IMR-90 (cell line): Measurements from ENCODE around the gene PON2. TPM values are rescaled to one million over a fixed set of nuclear protein-coding genes. Genes with fewer than 3 reads are reported as not detected.

Experiments used
- ATAC-seq: fragments of 200-7000 bp; cut with Tn5 transposase; 2 replicates; pipeline ENCODE4 v1.9.1; 2020; ENCODE audit warnings: low read depth, mild to moderate bottlenecking, moderate library complexity
- BruUV-seq: library from RNA; stranded (reverse); fragments of 400-500 nt; replicated peaks from 2 replicates; lab custom pipeline; 2021; lab: Mats Ljungman, UMichigan
- CTCF ChIA-PET: fragments of 300-600 bp; formaldehyde crosslinking; extraction: SDS; loops from one replicate; lab custom pipeline; 2021; ENCODE audit warnings: antibody characterized with exemption; lab: Yijun Ruan, JAX
- POLR2A ChIA-PET: fragments of 300-600 bp; sonication (Branson Sonifier 250); formaldehyde crosslinking; loops from one replicate; lab custom pipeline; 2022; ENCODE audit warnings: antibody characterized with exemption; ENCODE audit not compliant: unreplicated experiment; lab: Charles Lee
- DNase-seq: peaks from one replicate; pipeline ENCODE4 v3.0.0; 2013
- H2AFZ ChIP-seq: replicated peaks from 2 replicates; pipeline ENCODE3; 2013; ENCODE audit warnings: low read length, mild to moderate bottlenecking; ENCODE audit not compliant: poor library complexity
- H2AK5ac ChIP-seq: 2 replicates; pipeline ENCODE4 v1.6.1; 2013; ENCODE audit warnings: low read depth, low read length, inconsistent platforms
- H2AK9ac ChIP-seq: replicated peaks from 2 replicates; pipeline ENCODE3; 2013; ENCODE audit warnings: mild to moderate bottlenecking, low read depth, low read length, moderate library complexity; ENCODE audit not compliant: poor library complexity
- H2BK120ac ChIP-seq: 2 replicates; pipeline ENCODE4 v1.6.1; 2013; ENCODE audit warnings: low read depth, low read length, inconsistent platforms
- H2BK15ac ChIP-seq: 3 replicates; pipeline ENCODE4 v1.6.1; 2013; ENCODE audit warnings: low read depth, low read length, inconsistent platforms
- H2BK20ac ChIP-seq: 2 replicates; pipeline ENCODE4 v1.6.1; 2013; ENCODE audit warnings: low read depth, mild to moderate bottlenecking, inconsistent platforms, low read length, moderate library complexity
- H2BK5ac ChIP-seq: 2 replicates; pipeline ENCODE4 v1.6.1; 2013; ENCODE audit warnings: mild to moderate bottlenecking, low read depth, low read length, inconsistent platforms; ENCODE audit not compliant: poor library complexity, severe bottlenecking
- H3K14ac ChIP-seq: replicated peaks from 2 replicates; pipeline ENCODE4 v1.6.1; 2013; ENCODE audit warnings: low read depth, low read length, inconsistent platforms
- H3K18ac ChIP-seq: 2 replicates; pipeline ENCODE4 v1.6.1; 2013; ENCODE audit warnings: low read depth, low read length, control low read depth
- H3K23ac ChIP-seq: 2 replicates; pipeline ENCODE4 v1.6.1; 2013; ENCODE audit warnings: low read depth, low read length, inconsistent platforms
- H3K27ac ChIP-seq: 2 replicates; pipeline ENCODE4 v1.5.1; 2013; ENCODE audit warnings: mild to moderate bottlenecking, control low read depth, low read length; ENCODE audit not compliant: insufficient read depth
- H3K27me3 ChIP-seq: 2 replicates; pipeline ENCODE4 v1.6.1; 2013; ENCODE audit warnings: low read length; ENCODE audit not compliant: control insufficient read depth, insufficient read depth
- H3K36me3 ChIP-seq: 2 replicates; pipeline ENCODE4 v1.6.1; 2013; ENCODE audit warnings: low read length, mixed read lengths; ENCODE audit not compliant: control insufficient read depth, insufficient read depth
- H3K4ac ChIP-seq: 2 replicates; pipeline ENCODE4 v1.6.1; 2013; ENCODE audit warnings: low read depth, low read length, inconsistent platforms
- H3K4me1 ChIP-seq: 2 replicates; pipeline ENCODE4 v1.6.1; 2013; ENCODE audit warnings: low read length, mixed read lengths; ENCODE audit not compliant: control insufficient read depth, insufficient read depth
- H3K4me2 ChIP-seq: 2 replicates; pipeline ENCODE4 v1.6.1; 2013; ENCODE audit warnings: low read depth, mild to moderate bottlenecking, control low read depth, low read length, moderate library complexity
- H3K4me3 ChIP-seq: 2 replicates; pipeline ENCODE4 v1.5.1; 2013; ENCODE audit warnings: low read depth, mild to moderate bottlenecking, control low read depth, low read length, moderate library complexity; ENCODE audit not compliant: insufficient read depth
- H3K56ac ChIP-seq: 2 replicates; pipeline ENCODE4 v1.6.1; 2013; ENCODE audit warnings: low read length, inconsistent platforms; ENCODE audit not compliant: insufficient read depth; ENCODE audit errors: extremely low read depth
- H3K79me1 ChIP-seq, 2 experiments: 2 replicates each; pipeline ENCODE4 v1.6.1; 2013; ENCODE audit warnings: low read length in 2 of 2, inconsistent platforms in 1 of 2, low read depth in 1 of 2
- H3K9ac ChIP-seq: 2 replicates; pipeline ENCODE4 v1.6.1; 2013; ENCODE audit warnings: low read depth, low read length, control low read depth
- H3K9me1 ChIP-seq: 2 replicates; pipeline ENCODE4 v1.6.1; 2013; ENCODE audit warnings: low read length, inconsistent platforms; ENCODE audit not compliant: insufficient read depth
- H3K9me3 ChIP-seq: 2 replicates; pipeline ENCODE4 v1.6.1; 2013; ENCODE audit warnings: low read length; ENCODE audit not compliant: control insufficient read depth, insufficient read depth
- H4K20me1 ChIP-seq: 2 replicates; pipeline ENCODE4 v1.6.1; 2013; ENCODE audit warnings: low read length, inconsistent platforms; ENCODE audit not compliant: insufficient read depth
- H4K5ac ChIP-seq: 2 replicates; pipeline ENCODE4 v1.6.1; 2013; ENCODE audit warnings: mild to moderate bottlenecking, low read depth, low read length, control low read depth
- H4K8ac ChIP-seq, 2 experiments: 2 replicates each; pipeline ENCODE4 v1.6.1; 2013; ENCODE audit warnings: low read depth in 2 of 2, low read length in 2 of 2, control low read depth in 1 of 2, inconsistent platforms in 1 of 2
- H4K91ac ChIP-seq: 2 replicates; pipeline ENCODE4 v1.6.1; 2013; ENCODE audit warnings: low read depth, low read length, inconsistent platforms; ENCODE audit not compliant: insufficient read depth
- BHLHE40 ChIP-seq: fragments of 150-350 bp; IDR thresholded peaks from 2 replicates; pipeline ENCODE4 v1.6.1; 2016; ENCODE audit warnings: mild to moderate bottlenecking, low read depth, low read length
- CEBPB ChIP-seq: IDR thresholded peaks from 2 replicates; pipeline ENCODE4 v1.6.1; 2012; ENCODE audit warnings: low read depth, low read length, improper control_type of control experiment
- CHD1 ChIP-seq: IDR thresholded peaks from 2 replicates; pipeline ENCODE4 v1.6.1; 2012; ENCODE audit warnings: low read depth, low read length, improper control_type of control experiment
- CTCF ChIP-seq: conservative IDR thresholded peaks from 2 replicates; pipeline ENCODE4 v1.5.1; 2012; ENCODE audit warnings: mild to moderate bottlenecking, low read depth, low read length, improper control_type of control experiment
- ELK1 ChIP-seq: fragments of 150-350 bp; IDR thresholded peaks from 2 replicates; pipeline ENCODE4 v1.6.1; 2016; ENCODE audit warnings: low read depth, mild to moderate bottlenecking, low read length, moderate library complexity, borderline replicate concordance
- FOS ChIP-seq: fragments of 150-350 bp; IDR thresholded peaks from 2 replicates; pipeline ENCODE4 v1.6.1; 2016; ENCODE audit warnings: low read depth, low read length
- MAFK ChIP-seq: IDR thresholded peaks from 2 replicates; pipeline ENCODE4 v1.6.1; 2012; ENCODE audit warnings: low read depth, low read length, improper control_type of control experiment
- MAZ ChIP-seq: IDR thresholded peaks from 2 replicates; pipeline ENCODE4 v1.6.1; 2012; ENCODE audit warnings: low read depth, mild to moderate bottlenecking, low read length, improper control_type of control experiment, moderate library complexity, borderline replicate concordance
- MXI1 ChIP-seq: IDR thresholded peaks from 2 replicates; pipeline ENCODE4 v1.6.1; 2012; ENCODE audit warnings: low read depth, mild to moderate bottlenecking, low read length, moderate library complexity, borderline replicate concordance
- NFE2L2 ChIP-seq: fragments of 150-350 bp; IDR thresholded peaks from 2 replicates; pipeline ENCODE4 v1.6.1; 2016; ENCODE audit warnings: low read depth, mild to moderate bottlenecking, low read length
- POLR2A ChIP-seq: IDR thresholded peaks from 2 replicates; pipeline ENCODE4 v1.6.1; 2012; ENCODE audit warnings: mild to moderate bottlenecking, low read depth, low read length
- RCOR1 ChIP-seq: IDR thresholded peaks from 2 replicates; pipeline ENCODE4 v1.6.1; 2012; ENCODE audit warnings: mild to moderate bottlenecking, low read length, improper control_type of control experiment; ENCODE audit not compliant: insufficient replicate concordance
- RFX5 ChIP-seq: IDR thresholded peaks from 2 replicates; pipeline ENCODE4 v1.8.0; 2012; ENCODE audit warnings: low read depth, mild to moderate bottlenecking, low read length, moderate library complexity
- SMC3 ChIP-seq: fragments of 150-350 bp; IDR thresholded peaks from 2 replicates; pipeline ENCODE4 v1.6.1; 2016; ENCODE audit warnings: low read depth, mild to moderate bottlenecking, antibody characterized with exemption, low read length, moderate library complexity
- USF2 ChIP-seq: fragments of 150-350 bp; IDR thresholded peaks from 2 replicates; pipeline ENCODE4 v1.6.1; 2017; ENCODE audit warnings: mild to moderate bottlenecking, antibody characterized with exemption, low read length, low read depth
- WGBS, 2 experiments: methylation state at CpG; one replicate each; pipeline versions ENCODE4 v1.1.5 to v1.1.7; 2013; ENCODE audit warnings: missing lambda C conversion rate in 2 of 2; ENCODE audit not compliant: insufficient read length in 1 of 2; ENCODE audit errors: extremely low coverage in 2 of 2; 5-methylcytosine and 5-hydroxymethylcytosine counted together
- dilution Hi-C: fragments of 300-500 bp; cut with HindIII; formaldehyde crosslinking; loops from one replicate; pipeline ENCODE4 v1.14.3; 2018; ENCODE audit warnings: low sequenced_read_pairs; ENCODE audit not compliant: unreplicated experiment
- in situ Hi-C: fragments of 300-500 bp; cut with MboI; formaldehyde crosslinking; loops from 3 replicates; pipeline ENCODE4 v1.14.3; 2019; ENCODE audit warnings: low sequenced_read_pairs, inconsistent platforms, mixed read lengths
- intact Hi-C: fragments of 100-400 bp; cut with micrococcal nuclease; formaldehyde crosslinking; loops from 2 replicates; pipeline ENCODE4 v1.10.0; 2022
- polyA plus RNA-seq, 3 experiments: library from polyadenylated mRNA; depleted of rRNA; stranded (reverse); fragments of >200 nt; gene quantifications; 2 replicates each; pipeline ENCODE4 v1.2.3, GENCODE V29; 2012; ENCODE audit warnings: low replicate concordance in 1 of 3
- total RNA-seq: library from RNA; depleted of rRNA; stranded (reverse); fragments of >200 nt; gene quantifications from 2 replicates; pipeline ENCODE4 v1.2.3, GENCODE V29; 2012

The PON2 gene
- total and polyA plus RNA-seq, 2 of the 4 experiments (the other 2 are of a cell fraction), result 36.2 to 65.7 TPM

GRCh38 chr7:95441042-95441823 lies 6.4 kb upstream of the PON2 start:
- TF ChIP-seq FOS (no peak), CEBPB (no peak), CHD1 (no peak), RFX5 (no peak), BHLHE40 (no peak), SMC3 (no peak), CTCF (no peak), RCOR1 (no peak), USF2 (no peak), ELK1 (no peak), MXI1 (no peak), NFE2L2 (no peak), POLR2A (no peak), MAFK (no peak), MAZ (no peak)
- Histone ChIP-seq H3K18ac (no peak overlapping the region), H3K4me2 (no peak overlapping the region), H3K36me3 (no peaks in the 10 kb centered on the region), H2BK5ac (no peak overlapping the region), H3K79me1 (no peaks in the 10 kb centered on the region), H3K14ac (no peak overlapping the region), H3K9me3 (no peaks in the 10 kb centered on the region), H3K23ac (no peak overlapping the region), H4K91ac (no peak overlapping the region), H3K4me3 (no peak overlapping the region), H2AFZ (no peak overlapping the region), H4K20me1 (no peaks in the 10 kb centered on the region), H3K9ac (no peak overlapping the region), H3K9me1 (no peaks in the 10 kb centered on the region), H3K27ac (no peak overlapping the region), H3K4ac (no peak overlapping the region), H2AK9ac (no peak overlapping the region), H3K27me3 (no peaks in the 10 kb centered on the region), H2AK5ac (no peak overlapping the region), H4K5ac (no peak overlapping the region), H3K56ac (no peak overlapping the region), H2BK120ac (no peak overlapping the region), H2BK15ac (no peak overlapping the region), H2BK20ac (no peak overlapping the region), H3K4me1 (no peaks in the 10 kb centered on the region), H4K8ac (no peak overlapping the region)
- dilution Hi-C loops, result no loop called here
- intact Hi-C loops, result no loop called here
- ChIA-PET CTCF (interaction anchor here (0.6 kb wide), 1 partner anchor 38 kb away, joined by 3 read pairs; no protein-coding TSS in a partner anchor), POLR2A (no interaction called here)
- 100% methylated on average over 2 of the region's 7 CpGs; no CpG with 5 or more reads in 1 of the 2 experiments for WGBS, 2 experiments
- DNase-seq (no peak), ATAC-seq (no peak)
- in situ Hi-C loops, result no loop called here
- BruUV-seq, result no TSS peak
